WI38 (cell line): ENCODE data around the gene ADSS2.

Experiments used
- H3K4me3 ChIP-seq: 2 replicates; pipeline ENCODE4 v1.5.1; 2011; ENCODE audit warnings: low read depth, mild to moderate bottlenecking, control low read depth, low read length
- TF ChIP-seq, protein P1 (sequence below): IDR thresholded peaks from 2 replicates; pipeline ENCODE4 v1.5.1; 2012; ENCODE audit warnings: low read depth, mild to moderate bottlenecking, control low read depth, low read length

The ADSS2 gene

DNA sequence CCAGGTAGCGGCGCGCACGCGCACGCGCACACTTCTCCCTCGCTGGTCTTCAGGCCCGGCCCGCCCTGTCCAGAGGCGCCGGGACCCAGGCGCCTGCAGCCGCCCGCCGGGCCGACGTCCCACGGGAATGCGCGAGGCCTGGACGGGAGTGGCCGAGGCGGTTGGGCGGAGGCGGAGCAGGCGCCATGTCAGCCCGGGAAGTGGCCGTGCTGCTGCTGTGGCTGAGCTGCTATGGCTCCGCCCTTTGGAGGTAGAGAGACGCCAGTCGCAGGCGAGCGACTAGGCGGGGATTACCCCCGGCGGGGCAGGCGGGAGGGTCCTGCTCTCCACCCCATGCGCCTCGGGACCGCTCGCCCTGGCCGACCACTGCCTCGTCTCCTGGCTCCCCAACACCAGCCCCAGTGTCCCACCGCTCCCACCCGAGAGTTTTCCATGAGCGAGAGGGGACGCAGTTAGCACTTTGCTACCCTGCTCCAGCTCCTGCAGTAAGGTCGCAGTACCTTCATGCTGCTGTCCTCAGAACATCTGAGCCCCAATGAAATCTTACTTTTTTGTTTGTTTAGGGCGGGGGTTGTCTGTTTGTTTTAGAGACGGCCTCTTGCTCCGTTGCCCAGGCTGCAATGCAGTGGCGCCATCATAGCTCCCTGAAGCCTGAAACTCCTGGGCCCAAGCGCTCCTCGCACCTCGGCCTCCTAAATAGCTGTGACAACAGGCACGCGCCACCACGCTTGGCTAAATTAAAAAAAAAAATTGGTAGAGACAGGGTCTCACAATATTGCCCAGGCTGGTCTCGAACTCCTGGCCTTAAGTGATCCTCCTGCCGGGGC lies 9.7 kb upstream of the ADSS2 start, which contains the start of gene CATSPERE:
Gene CATSPERE (plus strand): TSS at position 29 of the 827 bp plus-strand sequence. CDS start 157 bp downstream, at position 186.
- TF ChIP-seq, protein P1, sequence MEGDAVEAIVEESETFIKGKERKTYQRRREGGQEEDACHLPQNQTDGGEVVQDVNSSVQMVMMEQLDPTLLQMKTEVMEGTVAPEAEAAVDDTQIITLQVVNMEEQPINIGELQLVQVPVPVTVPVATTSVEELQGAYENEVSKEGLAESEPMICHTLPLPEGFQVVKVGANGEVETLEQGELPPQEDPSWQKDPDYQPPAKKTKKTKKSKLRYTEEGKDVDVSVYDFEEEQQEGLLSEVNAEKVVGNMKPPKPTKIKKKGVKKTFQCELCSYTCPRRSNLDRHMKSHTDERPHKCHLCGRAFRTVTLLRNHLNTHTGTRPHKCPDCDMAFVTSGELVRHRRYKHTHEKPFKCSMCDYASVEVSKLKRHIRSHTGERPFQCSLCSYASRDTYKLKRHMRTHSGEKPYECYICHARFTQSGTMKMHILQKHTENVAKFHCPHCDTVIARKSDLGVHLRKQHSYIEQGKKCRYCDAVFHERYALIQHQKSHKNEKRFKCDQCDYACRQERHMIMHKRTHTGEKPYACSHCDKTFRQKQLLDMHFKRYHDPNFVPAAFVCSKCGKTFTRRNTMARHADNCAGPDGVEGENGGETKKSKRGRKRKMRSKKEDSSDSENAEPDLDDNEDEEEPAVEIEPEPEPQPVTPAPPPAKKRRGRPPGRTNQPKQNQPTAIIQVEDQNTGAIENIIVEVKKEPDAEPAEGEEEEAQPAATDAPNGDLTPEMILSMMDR, result no peak
- no peak within 1 kb of the TSS for H3K4me3 ChIP-seq

DNA sequence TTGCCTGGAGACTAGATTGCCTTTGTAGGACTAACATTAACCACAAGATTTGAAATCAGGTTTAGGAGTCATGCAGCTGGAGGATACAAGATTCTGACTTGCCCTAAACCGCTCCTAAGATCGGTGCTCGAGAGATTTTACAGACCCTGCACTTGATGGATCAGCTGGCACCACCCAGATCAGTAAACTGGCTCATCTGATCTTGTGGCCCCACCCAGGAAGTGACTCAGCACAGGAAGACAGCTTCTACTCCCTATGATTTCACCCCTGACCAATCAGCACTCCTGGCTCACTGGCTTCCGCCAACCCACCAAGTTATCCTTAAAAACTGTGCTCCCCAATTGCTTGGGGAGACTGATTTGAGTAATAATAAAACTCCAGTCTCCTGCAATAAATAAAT lies 8.5 kb upstream of the ADSS2 start:
- TF ChIP-seq, protein P1, result no peak
- no peak overlapping the region for H3K4me3 ChIP-seq

DNA sequence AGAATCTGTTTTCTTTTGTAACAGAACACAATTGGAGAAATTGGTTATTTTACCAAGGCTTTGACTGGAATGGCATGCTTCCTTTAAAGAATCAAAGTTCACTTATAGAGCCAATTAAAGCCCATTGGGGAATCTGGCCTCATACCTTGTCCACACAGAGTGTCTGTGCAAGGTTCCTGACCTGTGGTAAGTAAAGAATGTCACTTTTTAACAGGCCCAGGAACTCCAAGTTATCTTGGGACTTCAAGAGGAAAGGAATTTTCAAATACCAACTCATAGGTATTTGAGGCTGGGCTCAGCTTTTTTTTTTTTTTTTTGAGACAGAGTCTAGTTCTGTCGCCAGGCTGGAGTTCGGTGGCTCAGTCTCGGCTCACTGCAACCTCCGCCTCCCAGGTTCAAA lies 7.1 kb upstream of the ADSS2 start:
- TF ChIP-seq, protein P1, result no peak
- H3K4me3 ChIP-seq, result no peak overlapping the region

DNA sequence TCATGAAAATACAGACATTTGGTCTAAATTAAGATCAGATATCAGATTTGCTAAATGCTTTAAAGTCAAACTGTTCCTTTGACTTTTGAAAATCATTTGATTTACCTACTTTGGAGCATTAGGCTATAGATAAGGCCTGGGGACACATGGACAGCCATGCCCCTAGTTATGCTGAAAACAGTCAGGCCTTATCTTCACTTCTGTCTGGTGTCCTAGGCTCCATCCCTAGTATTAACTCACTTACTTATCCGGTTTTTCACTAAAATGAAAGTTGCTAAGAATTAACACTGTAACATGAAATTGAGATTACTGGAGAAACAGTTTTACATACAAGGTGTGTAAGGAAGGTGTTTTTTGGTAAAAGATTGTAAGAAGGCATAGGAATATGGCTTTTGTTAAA lies 4.9 kb upstream of the ADSS2 start:
- TF ChIP-seq, protein P1, result no peak
- H3K4me3 ChIP-seq, result no peak overlapping the region

DNA sequence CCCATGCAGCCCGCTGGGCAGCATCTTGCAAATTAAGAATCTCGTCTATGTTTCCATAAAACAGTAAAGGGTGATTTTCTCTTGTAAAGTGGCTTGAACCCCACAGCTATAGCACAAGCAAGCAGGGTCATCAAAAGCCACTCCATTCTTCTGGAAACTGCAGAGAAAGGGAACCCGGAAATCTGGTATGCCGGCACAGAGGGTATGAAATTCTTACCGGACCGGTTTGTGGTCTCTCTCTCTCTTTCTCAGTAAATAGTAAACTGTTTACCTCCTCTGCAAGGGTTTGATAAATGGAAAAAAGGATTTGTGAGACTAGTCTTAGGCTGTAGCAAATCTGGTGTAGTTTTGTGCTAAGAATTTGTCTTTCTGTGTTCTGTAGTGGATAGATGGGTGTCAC lies 2.7 kb upstream of the ADSS2 start:
- H3K4me3 ChIP-seq, result no peak overlapping the region
- TF ChIP-seq, protein P1, result no peak

DNA sequence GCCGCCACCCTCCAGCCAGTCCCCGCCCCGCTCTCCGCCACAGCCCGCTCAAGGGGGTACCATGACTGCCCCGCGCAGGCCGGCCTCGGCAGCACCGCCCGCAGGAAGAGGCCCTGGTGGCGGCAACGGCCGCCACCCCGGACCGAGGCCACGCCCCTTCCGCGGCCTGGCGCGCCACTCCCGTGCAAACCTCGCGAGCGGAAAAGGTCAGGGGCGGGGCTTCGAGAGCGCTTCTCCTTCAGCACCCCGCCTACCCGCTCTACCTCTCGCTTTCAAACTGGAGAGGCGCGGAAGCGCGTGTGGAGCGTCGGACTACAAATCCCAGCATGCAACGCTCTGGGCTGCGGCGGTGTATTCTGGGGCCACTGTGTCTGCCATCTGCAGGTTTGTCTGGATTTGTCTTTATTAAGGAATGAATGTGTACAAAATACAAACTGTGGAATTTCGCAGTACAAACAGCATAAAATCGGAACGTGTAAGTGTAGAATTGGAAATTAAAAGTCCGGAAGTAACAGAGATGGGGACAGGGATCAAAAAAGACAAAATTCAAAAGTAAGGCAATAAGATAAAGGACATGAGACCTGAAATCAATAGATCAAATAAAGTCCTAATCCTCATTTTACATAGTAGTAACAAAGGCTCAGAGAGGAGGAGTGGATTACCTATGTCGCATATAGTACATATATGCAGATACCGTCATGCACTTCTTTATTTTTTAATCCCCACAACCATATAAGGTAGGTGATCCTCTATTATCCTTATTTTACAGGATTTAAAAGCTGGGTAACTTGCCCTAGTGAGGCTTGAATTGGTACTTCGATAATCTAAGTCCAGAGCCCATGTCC lies 464 bp upstream of the ADSS2 start:
- peak overlapping the region; percentile 95 for H3K4me3 ChIP-seq
- TF ChIP-seq, protein P1, result peak; percentile 17; the same call in 1 of the 2 replicates
